Kidney (tissue), 14 donors: Measurements from ENCODE around the gene KANSL3. TPM values are rescaled to one million over a fixed set of nuclear protein-coding genes. Genes with fewer than 3 reads are reported as not detected.

Experiments used
- DNase-seq, 5 donors: peaks; one replicate each; pipeline ENCODE4 v3.0.0-alpha.2; 2013 to 2020
- FAIRE-seq: peaks from 2 replicates; lab custom pipeline; 2012; peaks lifted over from hg19 to GRCh38; lab: Jason Lieb, UNC
- H3K27ac ChIP-seq, 2 donors: one replicate each; pipeline ENCODE4 v1.7.0; 2013; ENCODE audit warnings: low read depth in 2 of 2, low read length in 2 of 2, inconsistent platforms in 1 of 2
- H3K27me3 ChIP-seq: one replicate; pipeline ENCODE4 v1.7.1; 2013; ENCODE audit warnings: low read length, inconsistent platforms; ENCODE audit not compliant: control insufficient read depth, insufficient read depth
- H3K36me3 ChIP-seq, 3 donors: one replicate each; pipeline versions ENCODE4 v1.7.0 to v1.7.1; 2013; ENCODE audit warnings: low read length in 3 of 3, control low read depth in 1 of 3, inconsistent platforms in 1 of 3; ENCODE audit not compliant: insufficient read depth in 3 of 3, control insufficient read depth in 2 of 3
- H3K4me1 ChIP-seq, 3 donors: one replicate each; pipeline versions ENCODE4 v1.7.0 to v1.7.1; 2013; ENCODE audit warnings: low read length in 3 of 3, inconsistent platforms in 1 of 3, low read depth in 1 of 3; ENCODE audit not compliant: control insufficient read depth in 2 of 3, insufficient read depth in 2 of 3
- H3K4me3 ChIP-seq, 3 donors: one replicate each; pipeline versions ENCODE4 v1.7.0 to v1.8.1; 2013; ENCODE audit warnings: low read length in 3 of 3, control low read depth in 1 of 3, inconsistent platforms in 1 of 3
- H3K9ac ChIP-seq, 3 donors: one replicate each; pipeline versions ENCODE4 v1.7.0 to v1.7.1; 2013; ENCODE audit warnings: low read length in 3 of 3, control low read depth in 1 of 3, inconsistent platforms in 1 of 3
- H3K9me3 ChIP-seq, 3 donors: one replicate each; pipeline versions ENCODE4 v1.7.0 to v1.7.1; 2013; ENCODE audit warnings: low read length in 3 of 3, control low read depth in 1 of 3, inconsistent platforms in 1 of 3; ENCODE audit not compliant: control insufficient read depth in 2 of 3, insufficient read depth in 1 of 3
- CTCF ChIP-seq: IDR thresholded peaks from 3 replicates; pipeline ENCODE4 v1.5.1; 2012; ENCODE audit warnings: mild to moderate bottlenecking, moderate library complexity, borderline replicate concordance; ENCODE audit not compliant: insufficient read depth; ENCODE audit errors: extremely low read depth
- intact Hi-C: fragments of 100-400 bp; cut with DNase I; formaldehyde crosslinking; loops from one replicate; pipeline ENCODE4 v1.11.1; 2022
- polyA plus RNA-seq: library from polyadenylated mRNA; stranded (reverse); fragments of 350-450 nt; fragmentation: Illumina TruSeq; extraction: RNeasy Lipid Tissue Mini Kit (QIAGEN cat#74804); gene quantifications from one replicate; pipeline ENCODE4 v1.2.3, GENCODE V29; 2014; ENCODE audit warnings: low read depth, low replicate concordance; ENCODE audit not compliant: insufficient read depth
- total RNA-seq: library from RNA; stranded (reverse); fragmentation: NEBNext Ultra II Directional; extraction: Animal tissue kit (Norgen Biotek cat#: 25700); gene quantifications from one replicate; pipeline ENCODE4 v1.2.1, GENCODE V29; 2021
- donor health status: control.
- donor health status: control.
- donor health status: control.
- donor health status: control.
- donor health status: control.
- donor health status: DM: yes; HTN: yes; CAD: no.
- donor health status: Normal renal cell carcinoma (clear cell type).

Gene KANSL3
- total and polyA plus RNA-seq, 2 donors from 2014 or later, result 17.5 to 48.8 TPM

- FAIRE-seq (no peak), DNase-seq (no peak)
- H3K27me3 ChIP-seq, result no peaks in the 10 kb centered on the region
- H3K4me3 ChIP-seq, result no peak overlapping the region
- H3K27ac ChIP-seq, result no peak overlapping the region
- no peaks in the 10 kb centered on the region for H3K4me1 ChIP-seq
- intact Hi-C loops, result no loop called here
- H3K36me3 ChIP-seq, result no peaks in the 10 kb centered on the region
- TF ChIP-seq CTCF, result no peak
- no peak overlapping the region for H3K9ac ChIP-seq
- H3K9me3 ChIP-seq, result no peaks in the 10 kb centered on the region
Observed at GRCh38 chr2:96578731-96579130, 59.4 kb downstream of the KANSL3 start.

- Histone ChIP-seq H3K27ac (no peak overlapping the region), H3K4me3 (no peak overlapping the region), H3K27me3 (no peaks in the 10 kb centered on the region), H3K9me3 (no peaks in the 10 kb centered on the region), H3K36me3 (no peaks in the 10 kb centered on the region), H3K4me1 (no peaks in the 10 kb centered on the region), H3K9ac (no peak overlapping the region)
- no peak for DNase-seq
- intact Hi-C loops, result no loop called here
- no peak for TF ChIP-seq CTCF
- FAIRE-seq, result no peak
Observed at GRCh38 chr2:96577501-96577900, 60.6 kb downstream of the KANSL3 start.

- H3K4me3 ChIP-seq, result no peak overlapping the region
- H3K9ac ChIP-seq, result no peak overlapping the region
- H3K27ac ChIP-seq, result no peak overlapping the region
- DNase-seq, result no peak
- no peaks in the 10 kb centered on the region for H3K4me1 ChIP-seq
- no peak for FAIRE-seq
- intact Hi-C loops, result no loop called here
- H3K27me3 ChIP-seq, result no peaks in the 10 kb centered on the region
- no peak for TF ChIP-seq CTCF
- no peaks in the 10 kb centered on the region for H3K36me3 ChIP-seq
- H3K9me3 ChIP-seq, result no peaks in the 10 kb centered on the region
Observed at GRCh38 chr2:96575785-96576456, 62.2 kb downstream of the KANSL3 start.

- H3K4me3 ChIP-seq, result no peak overlapping the region
- no peak for FAIRE-seq
- intact Hi-C loops, result no loop called here
- H3K27me3 ChIP-seq, result no peaks in the 10 kb centered on the region
- no peak for TF ChIP-seq CTCF
- no peak overlapping the region for H3K27ac ChIP-seq
- H3K4me1 ChIP-seq, result no peaks in the 10 kb centered on the region
- no peak for DNase-seq
- no peak overlapping the region for H3K9ac ChIP-seq
- no peaks in the 10 kb centered on the region for H3K36me3 ChIP-seq
- H3K9me3 ChIP-seq, result no peaks in the 10 kb centered on the region
Observed at GRCh38 chr2:96574364-96574763, 63.7 kb downstream of the KANSL3 start.
